GM12878 (cell line): ENCODE measurements around the gene VPS33B. TPM values are rescaled to one million over a fixed set of nuclear protein-coding genes. Genes with fewer than 3 reads are reported as not detected.

Source experiments
- ATAC-seq: fragments of 200-7000 bp; cut with Tn5 transposase; 3 replicates; pipeline ENCODE4 v1.9.1; 2020; ENCODE audit warnings: mild to moderate bottlenecking, moderate library complexity
- BruUV-seq: library from RNA; stranded (reverse); fragments of 400-500 nt; replicated peaks from 2 replicates; lab custom pipeline; 2021; lab: Mats Ljungman, UMichigan
- CTCF ChIA-PET: fragments of 300-600 bp; sonication (Branson Sonifier 250); formaldehyde crosslinking; extraction: SDS; loops from one replicate; lab custom pipeline; 2021; ENCODE audit warnings: inconsistent platforms; lab: Yijun Ruan, JAX
- POLR2A ChIA-PET: fragments of 350-600 bp; formaldehyde crosslinking; extraction: SDS; loops from one replicate; lab custom pipeline; 2021; ENCODE audit warnings: inconsistent platforms; lab: Charles Lee
- RAD21 ChIA-PET: fragments of 300-600 bp; sonication (Branson Sonifier 250); formaldehyde crosslinking; loops from one replicate; lab custom pipeline; 2023; ENCODE audit warnings: antibody characterized with exemption; ENCODE audit not compliant: unreplicated experiment; lab: Charles Lee
- SMC1A ChIA-PET: fragments of 300-600 bp; sonication (Branson Sonifier 250); formaldehyde crosslinking; loops from one replicate; lab custom pipeline; 2023; ENCODE audit not compliant: unreplicated experiment, uncharacterized antibody; lab: Charles Lee
- DNase-seq: peaks from one replicate; pipeline ENCODE4 v3.0.0-alpha.2; 2011; ENCODE audit warnings: low read depth, low spot score
- FAIRE-seq: peaks from 3 replicates; lab custom pipeline; 2011; peaks lifted over from hg19 to GRCh38; lab: Jason Lieb, UNC
- H2AFZ ChIP-seq: 2 replicates; pipeline ENCODE4 v1.6.0; 2011; ENCODE audit warnings: low read depth, low read length, control low read depth; ENCODE audit not compliant: control insufficient read depth
- H3K27ac ChIP-seq: 2 replicates; pipeline ENCODE4 v1.5.1; 2011; ENCODE audit warnings: control low read depth; ENCODE audit not compliant: control insufficient read depth, insufficient read depth
- H3K27me3 ChIP-seq, 2 experiments: replicated peaks in 1 of 2; 2 replicates each; pipeline versions ENCODE4 v1.6.0 to v1.6.1; 2011; ENCODE audit warnings: low read length in 1 of 2; ENCODE audit not compliant: control insufficient read depth in 2 of 2, insufficient read depth in 2 of 2
- H3K36me3 ChIP-seq, 2 experiments: 2 replicates each; pipeline ENCODE4 v1.5.1; 2011; ENCODE audit warnings: low read length in 1 of 2; ENCODE audit not compliant: control insufficient read depth in 2 of 2, insufficient read depth in 2 of 2
- H3K4me1 ChIP-seq: 2 replicates; pipeline ENCODE4 v1.6.1; 2011; ENCODE audit warnings: mild to moderate bottlenecking, low read length, moderate library complexity, mixed read lengths; ENCODE audit not compliant: control insufficient read depth, insufficient read depth
- H3K4me2 ChIP-seq: 2 replicates; pipeline ENCODE4 v1.6.0; 2011; ENCODE audit warnings: control low read depth; ENCODE audit not compliant: control insufficient read depth, insufficient read depth
- H3K4me3 ChIP-seq: fragments of 200-600 bp; sonication (generic); 2 replicates; pipeline ENCODE4 v1.5.1; 2016
- H3K79me2 ChIP-seq: 2 replicates; pipeline ENCODE4 v1.6.0; 2011; ENCODE audit warnings: low read length; ENCODE audit not compliant: control insufficient read depth, insufficient read depth
- H3K9ac ChIP-seq: 2 replicates; pipeline ENCODE4 v1.8.0; 2011; ENCODE audit warnings: low read length, control low read depth, mixed read lengths; ENCODE audit not compliant: control insufficient read depth, insufficient read depth
- H3K9me3 ChIP-seq: replicated peaks from 3 replicates; pipeline ENCODE4 v1.5.1; 2011; ENCODE audit warnings: mild to moderate bottlenecking, low read length; ENCODE audit not compliant: control insufficient read depth, insufficient read depth
- H4K20me1 ChIP-seq: 2 replicates; pipeline ENCODE4 v1.6.0; 2011; ENCODE audit not compliant: control insufficient read depth, insufficient read depth
- CBFB ChIP-seq: IDR thresholded peaks from 2 replicates; pipeline ENCODE4 v1.6.1; 2016; ENCODE audit warnings: antibody characterized with exemption, low read depth
- CBX5 ChIP-seq: sonication (generic); IDR thresholded peaks from 2 replicates; pipeline ENCODE4 v1.6.1; 2016; ENCODE audit warnings: low read depth, moderate library complexity, mild to moderate bottlenecking, inconsistent platforms
- CEBPB ChIP-seq, 2 experiments: fragments of 150-350 bp in 1 of 2; IDR thresholded peaks; 2 replicates each; pipeline ENCODE4 v1.6.1; 2012 to 2014; ENCODE audit warnings: low read depth in 2 of 2, low read length in 2 of 2, borderline replicate concordance in 1 of 2, inconsistent platforms in 1 of 2
- E2F4 ChIP-seq: IDR thresholded peaks from 2 replicates; pipeline ENCODE4 v1.6.1; 2012; ENCODE audit warnings: low read depth, low read length, improper control_type of control experiment
- E2F8 ChIP-seq: fragments of 450-650 bp; IDR thresholded peaks from 2 replicates; pipeline ENCODE4 v1.6.1; 2018; ENCODE audit warnings: mild to moderate bottlenecking, low read depth, moderate library complexity; ENCODE audit not compliant: partially characterized antibody
- HDAC6 ChIP-seq: fragments of 200-600 bp; sonication (generic); IDR thresholded peaks from one replicate; pipeline ENCODE4 v1.8.0; 2017; ENCODE audit warnings: antibody characterized with exemption; ENCODE audit not compliant: unreplicated experiment
- KLF5 ChIP-seq: fragments of 450-650 bp; IDR thresholded peaks from 2 replicates; pipeline ENCODE4 v1.6.1; 2014; ENCODE audit warnings: mild to moderate bottlenecking; ENCODE audit not compliant: partially characterized antibody
- MTA2 ChIP-seq: fragments of 450-650 bp; IDR thresholded peaks from 2 replicates; pipeline ENCODE4 v1.6.1; 2016; ENCODE audit warnings: low read depth, mild to moderate bottlenecking, moderate library complexity
- NR2C2 ChIP-seq: IDR thresholded peaks from 2 replicates; pipeline ENCODE4 v1.6.1; 2011; ENCODE audit warnings: borderline replicate concordance, low read depth; ENCODE audit not compliant: control insufficient read depth, insufficient read length
- POLR2A ChIP-seq: IDR thresholded peaks from 2 replicates; pipeline ENCODE4 v1.6.1; 2011; ENCODE audit warnings: low read depth, mild to moderate bottlenecking, low read length
- POLR2AphosphoS2 ChIP-seq: IDR thresholded peaks from 2 replicates; pipeline ENCODE4 v1.6.1; 2011; ENCODE audit warnings: low read depth, mild to moderate bottlenecking, low read length, improper control_type of control experiment, moderate library complexity
- SPI1 ChIP-seq: IDR thresholded peaks from 2 replicates; pipeline ENCODE4 v1.6.1; 2011; ENCODE audit warnings: low read depth, mild to moderate bottlenecking, low read length, moderate library complexity, borderline replicate concordance; ENCODE audit not compliant: insufficient read depth
- SUZ12 ChIP-seq: fragments of 200-600 bp; sonication (generic); IDR thresholded peaks from one replicate; pipeline ENCODE4 v1.6.1; 2018; ENCODE audit warnings: antibody characterized with exemption, mild to moderate bottlenecking; ENCODE audit not compliant: unreplicated experiment
- TARDBP ChIP-seq: IDR thresholded peaks from 2 replicates; pipeline ENCODE4 v1.6.1; 2016; ENCODE audit warnings: borderline replicate concordance
- ZBTB33 ChIP-seq: fragments of 450-650 bp; IDR thresholded peaks from 2 replicates; pipeline ENCODE4 v1.6.1; 2017; ENCODE audit warnings: mild to moderate bottlenecking
- ZNF217 ChIP-seq: fragments of 450-650 bp; IDR thresholded peaks from 2 replicates; pipeline ENCODE4 v1.6.1; 2017; ENCODE audit warnings: antibody characterized with exemption, mild to moderate bottlenecking
- WGBS: methylation state at CpG from one replicate; pipeline ENCODE4 v1.1.6; 2016; ENCODE audit warnings: low lambda C conversion rate; ENCODE audit not compliant: insufficient replicate concordance, insufficient coverage; ENCODE audit errors: missing lambda C conversion rate; 5-methylcytosine and 5-hydroxymethylcytosine counted together
- in situ Hi-C: fragments of 300-500 bp; cut with MboI; formaldehyde crosslinking; loops from 9 replicates; pipeline ENCODE4 v1.14.3; 2018; ENCODE audit warnings: mixed read lengths
- intact Hi-C: fragments of 100-400 bp; cut with micrococcal nuclease; formaldehyde crosslinking; loops from one replicate; pipeline ENCODE4 v1.14.2; 2022; ENCODE audit not compliant: unreplicated experiment
- polyA plus RNA-seq, 11 experiments: library from polyadenylated mRNA; depleted of rRNA in 4 of 11; unstranded in 6 of 11; stranded (reverse) in 5 of 11; fragments of >200 nt; fragmentation: Nextera tagmentation in 4 of 11; fragmentation: Illumina TruSeq in 1 of 11; extraction: Ambion mirVana in 4 of 11; extraction: Trizol in 1 of 11; gene quantifications; 1 replicate in 1 of 11; 2 replicates in 10 of 11; pipeline versions ENCODE4 v1.2.1 to v1.2.3, GENCODE V29; 2011 to 2016; ENCODE audit warnings: inconsistent platforms in 2 of 11, missing spikeins in 2 of 11, low read depth in 1 of 11
- total RNA-seq, 4 experiments: library from RNA; depleted of rRNA in 3 of 4; stranded (reverse); fragments of >200 nt in 3 of 4; fragmentation: Illumina TruSeq in 1 of 4; extraction: Trizol in 1 of 4; gene quantifications; 2 replicates each; pipeline versions ENCODE4 v1.2.1 to v1.2.3, GENCODE V29; 2013 to 2021

VPS33B gene
- total and polyA plus RNA-seq, 10 of the 15 experiments (the other 5 are each of a cell fraction or from before 2014, with no cell fraction given) = 11.4 to 21.5 (median 15.2) TPM

GRCh38 chr15:90952901-90953677, 69.3 kb downstream of the VPS33B start:
- no peak for FAIRE-seq
- BruUV-seq = no TSS peak

More at GRCh38 chr15:90952901-90953677, 69.3 kb downstream of the VPS33B start:
- no peak for ATAC-seq
- TF ChIP-seq NR2C2 (no peak), ZBTB33 (no peak), SPI1 (no peak), TARDBP (no peak), POLR2A (no peak; the same call in 1 of the 2 replicates), SUZ12 (no peak), POLR2AphosphoS2 (no peak), KLF5 (no peak), CBFB (no peak), E2F4 (no peak), CEBPB (IDR thresholded peaks at IDR 0.05; ENCODE audit: borderline replicate concordance in 1 of 2, low read depth in 2 of 2, low read length in 2 of 2) (no peak), E2F8 (no peak), ZNF217 (no peak), HDAC6 (no peak), MTA2 (no peak), CBX5 (no peak)
- ChIA-PET RAD21 (interaction anchor here (1.6 kb wide), 1 partner anchor 9 kb away, joined by 3 read pairs; no protein-coding TSS in a partner anchor), SMC1A (interaction anchor here (4.1 kb wide), 1 partner anchor 29 kb away, joined by 14 read pairs; no protein-coding TSS in a partner anchor), POLR2A (interaction anchor here (1.7 kb wide), 1 partner anchor 18 kb away, joined by 4 read pairs; the partner anchor contains the start of gene UNC45A), CTCF (interaction anchor here (6.4 kb wide), 1 partner anchor 19 kb away, joined by 74 read pairs; the partner anchor contains the start of genes HDDC3 and UNC45A)
- no peak for DNase-seq
- Histone ChIP-seq H3K4me1 (peaks cover 3% of the 10 kb centered on the region; the same call in 1 of the 2 replicates), H4K20me1 (no peaks in the 10 kb centered on the region), H3K9me3 (no peaks in the 10 kb centered on the region), H3K4me2 (no peak overlapping the region), H3K36me3 (peaks cover 23% of the 10 kb centered on the region in 2 experiments), H3K79me2 (peaks cover 24% of the 10 kb centered on the region), H2AFZ (no peak overlapping the region), H3K27ac (no peak overlapping the region), H3K4me3 (no peak overlapping the region), H3K9ac (no peak overlapping the region), H3K27me3 (no peaks in the 10 kb centered on the region)
- in situ Hi-C loops (loop anchor here (25.0 kb wide), 1 partner anchor 1366 kb away; the partner anchor contains the start of gene TICRR), intact Hi-C loops (no loop called here)
- WGBS = 96% methylated on average over 14 of the region's 14 CpGs
